B cell (primary cell): ENCODE results near the gene PDLIM1. TPM values are rescaled to one million over a fixed set of nuclear protein-coding genes. Genes with fewer than 3 reads are reported as not detected.

Experiments used
- ATAC-seq: fragments of 200-7000 bp; cut with Tn5 transposase; one replicate; pipeline ENCODE4 v1.10.0; 2021; ENCODE audit warnings: low read depth, mild to moderate bottlenecking, moderate number of reproducible peaks, moderate library complexity
- CTCF ChIA-PET: fragments of 350-600 bp; sonication (Branson Sonifier 250); formaldehyde crosslinking; loops from one replicate; lab custom pipeline; 2021; ENCODE audit warnings: antibody characterized with exemption, inconsistent platforms; lab: Charles Lee
- POLR2A ChIA-PET: fragments of 350-600 bp; sonication (Branson Sonifier 250); formaldehyde crosslinking; loops from one replicate; lab custom pipeline; 2021; ENCODE audit warnings: antibody characterized with exemption; lab: Charles Lee
- DNase-seq: peaks from one replicate; pipeline ENCODE4 v3.0.0; 2013
- H2AFZ ChIP-seq: 2 replicates; pipeline ENCODE4 v1.6.1; 2012; ENCODE audit warnings: mild to moderate bottlenecking, low read depth, low read length; ENCODE audit not compliant: insufficient read depth, poor library complexity, severe bottlenecking
- H3K27ac ChIP-seq, 2 donors: 1 replicate in 1 of 2; 2 replicates in 1 of 2; pipeline ENCODE4 v1.5.1; 2012 to 2013; ENCODE audit warnings: low read length in 2 of 2, mild to moderate bottlenecking in 2 of 2, moderate library complexity in 1 of 2
- H3K27me3 ChIP-seq, 4 experiments: fragments of 200-600 bp in 1 of 4; sonication (generic) in 1 of 4; replicated peaks in 1 of 4; 1 replicate in 2 of 4; 2 replicates in 2 of 4; pipeline versions ENCODE4 v1.6.1 to v1.7.0; 2013 to 2016; ENCODE audit warnings: low read length in 3 of 4, mild to moderate bottlenecking in 2 of 4, mixed read lengths in 1 of 4, moderate library complexity in 1 of 4; ENCODE audit not compliant: insufficient read depth in 4 of 4, control insufficient read depth in 3 of 4; ENCODE audit errors: control extremely low read depth in 1 of 4
- H3K36me3 ChIP-seq, 2 experiments: replicated peaks in 1 of 2; 1 replicate in 1 of 2; 2 replicates in 1 of 2; pipeline versions ENCODE4 v1.6.1 to v1.7.1; 2013; ENCODE audit warnings: low read length in 1 of 2; ENCODE audit not compliant: insufficient read depth in 2 of 2, control insufficient read depth in 1 of 2; ENCODE audit errors: control extremely low read depth in 1 of 2, extremely low read depth in 1 of 2
- H3K4me1 ChIP-seq, 2 donors: fragments of 200-600 bp in 1 of 2; sonication (generic) in 1 of 2; 1 replicate in 1 of 2; 2 replicates in 1 of 2; pipeline versions ENCODE4 v1.5.1 to v1.6.1; 2013 to 2017; ENCODE audit warnings: low read length in 2 of 2; ENCODE audit not compliant: control insufficient read depth in 2 of 2, insufficient read depth in 2 of 2
- H3K4me2 ChIP-seq: replicated peaks from 2 replicates; pipeline ENCODE3; 2012; ENCODE audit warnings: mild to moderate bottlenecking, low read depth, low read length; ENCODE audit not compliant: poor library complexity, severe bottlenecking
- H3K4me3 ChIP-seq, 5 experiments: fragments of 200-600 bp in 1 of 5; sonication (generic) in 1 of 5; 1 replicate in 3 of 5; 2 replicates in 2 of 5; pipeline versions ENCODE4 v1.5.1 to v1.7.0; 2011 to 2016; ENCODE audit warnings: low read length in 4 of 5, mild to moderate bottlenecking in 4 of 5, low read depth in 2 of 5, control low read depth in 1 of 5, moderate library complexity in 1 of 5; ENCODE audit not compliant: insufficient read depth in 1 of 5; ENCODE audit errors: control extremely low read depth in 1 of 5, extremely low read depth in 1 of 5
- H3K79me2 ChIP-seq: fragments of 200-600 bp; sonication (generic); one replicate; pipeline ENCODE4 v1.6.0; 2016; ENCODE audit warnings: low read length; ENCODE audit not compliant: control insufficient read depth, insufficient read depth
- H3K9ac ChIP-seq: fragments of 200-600 bp; sonication (generic); 2 replicates; pipeline ENCODE4 v1.6.1; 2017; ENCODE audit warnings: mild to moderate bottlenecking, low read length, moderate library complexity
- H3K9me3 ChIP-seq, 3 donors: one replicate each; pipeline versions ENCODE4 v1.6.1 to v1.7.1; 2013; ENCODE audit warnings: low read length in 2 of 3; ENCODE audit not compliant: control insufficient read depth in 2 of 3, insufficient read depth in 1 of 3; ENCODE audit errors: control extremely low read depth in 1 of 3
- H4K20me1 ChIP-seq: 2 replicates; pipeline ENCODE4 v1.6.0; 2012; ENCODE audit warnings: mild to moderate bottlenecking, low read length; ENCODE audit not compliant: insufficient read depth, control insufficient read depth, poor library complexity, severe bottlenecking
- H3K27ac Mint-ChIP-seq: one replicate; pipeline ENCODE4 v1.8.0; 2021; ENCODE audit warnings: mixed read lengths
- H3K27me3 Mint-ChIP-seq: one replicate; pipeline ENCODE4 v1.8.0; 2021; ENCODE audit warnings: mixed read lengths
- H3K4me1 Mint-ChIP-seq: one replicate; pipeline ENCODE4 v1.8.0; 2021; ENCODE audit warnings: mixed read lengths
- H3K4me3 Mint-ChIP-seq: one replicate; pipeline ENCODE4 v1.8.0; 2021; ENCODE audit warnings: mixed read lengths
- H3K9me3 Mint-ChIP-seq: one replicate; pipeline ENCODE4 v1.8.0; 2022; ENCODE audit warnings: mixed read lengths; ENCODE audit not compliant: insufficient read depth
- EZH2 ChIP-seq: IDR thresholded peaks from 2 replicates; pipeline ENCODE4 v1.6.1; 2012; ENCODE audit warnings: borderline replicate concordance, low read depth, mild to moderate bottlenecking, moderate library complexity, low read length; ENCODE audit not compliant: insufficient read depth, poor library complexity, severe bottlenecking
- WGBS: methylation state at CpG from one replicate; pipeline ENCODE4 v1.1.5; 2013; ENCODE audit warnings: missing lambda C conversion rate; ENCODE audit not compliant: insufficient coverage; 5-methylcytosine and 5-hydroxymethylcytosine counted together
- intact Hi-C: fragments of 100-400 bp; cut with micrococcal nuclease; formaldehyde crosslinking; loops from one replicate; pipeline ENCODE4 v1.10.0; 2022
- polyA plus RNA-seq: library from polyadenylated mRNA; depleted of rRNA; stranded (reverse); fragments of >200 nt; gene quantifications from 2 replicates; pipeline ENCODE4 v1.2.3, GENCODE V29; 2012
- total RNA-seq, 2 donors: library from RNA; stranded (reverse); fragments of 120-200 nt in 1 of 2; gene quantifications; 1 replicate in 1 of 2; 2 replicates in 1 of 2; pipeline versions ENCODE4 v1.2.3 to v1.2.4, GENCODE V29; 2013 to 2022
- TF ChIP-seq, protein P1 (sequence below): fragments of 200-600 bp; IDR thresholded peaks from one replicate; pipeline ENCODE4 v1.8.0; 2022; ENCODE audit warnings: antibody characterized with exemption, mild to moderate bottlenecking

The PDLIM1 gene
- total and polyA plus RNA-seq, 2 donors (not counting 1 experiment from before 2014, with no cell fraction given), result 123 to 135 TPM

DNA sequence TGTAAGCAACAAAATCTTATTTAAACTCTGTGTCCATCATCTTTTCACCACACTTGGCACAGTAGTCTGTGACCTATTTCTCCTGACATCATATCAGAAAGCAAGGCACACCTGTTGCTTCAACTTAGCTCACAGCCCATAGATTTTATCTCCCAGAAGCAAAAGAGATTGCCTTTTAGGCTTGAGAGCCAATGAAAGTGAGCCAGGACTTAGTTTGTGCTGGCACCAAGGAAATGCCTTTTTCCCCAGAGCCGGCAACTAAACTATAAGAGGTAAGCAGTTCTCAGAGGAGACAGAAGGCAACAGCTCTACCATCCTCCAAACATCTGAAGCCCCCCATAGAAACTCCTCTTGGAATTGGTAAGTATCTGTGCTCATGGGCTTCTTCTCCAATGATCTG lies 96.9 kb downstream of the PDLIM1 start, which contains the start of gene ACSM6:
ACSM6 (plus strand) TSS at position 295 of the 400 bp plus-strand sequence. CDS start 248 bp downstream, outside the sequence.
- intact Hi-C loops, result no loop called here
- no peak for ATAC-seq
- Histone ChIP-seq H2AFZ (no peak within 1 kb of the TSS), H3K79me2 (no peaks in the 10 kb centered on the region), H3K4me3 (no peak within 1 kb of the TSS), H3K4me2 (no peak within 1 kb of the TSS), H3K4me1 (no peaks in the 10 kb centered on the region), H3K27me3 (no peaks in the 10 kb centered on the region), H4K20me1 (no peaks in the 10 kb centered on the region), H3K9me3 (no peaks in the 10 kb centered on the region), H3K36me3 (no peaks in the 10 kb centered on the region), H3K27ac (no peak within 1 kb of the TSS), H3K9ac (no peak within 1 kb of the TSS)
- H3K27ac Mint-ChIP-seq, result no peak within 1 kb of the TSS
- H3K27me3 Mint-ChIP-seq, result no peaks in the 10 kb centered on the region
- H3K4me3 Mint-ChIP-seq, result no peak within 1 kb of the TSS
- no peaks in the 10 kb centered on the region for H3K9me3 Mint-ChIP-seq
- no peak for DNase-seq
- CTCF ChIA-PET, result no interaction called here
- H3K4me1 Mint-ChIP-seq, result no peaks in the 10 kb centered on the region
- WGBS, result no CpG with 5 or more reads among the region's 1 CpG
- TF ChIP-seq, protein P1, sequence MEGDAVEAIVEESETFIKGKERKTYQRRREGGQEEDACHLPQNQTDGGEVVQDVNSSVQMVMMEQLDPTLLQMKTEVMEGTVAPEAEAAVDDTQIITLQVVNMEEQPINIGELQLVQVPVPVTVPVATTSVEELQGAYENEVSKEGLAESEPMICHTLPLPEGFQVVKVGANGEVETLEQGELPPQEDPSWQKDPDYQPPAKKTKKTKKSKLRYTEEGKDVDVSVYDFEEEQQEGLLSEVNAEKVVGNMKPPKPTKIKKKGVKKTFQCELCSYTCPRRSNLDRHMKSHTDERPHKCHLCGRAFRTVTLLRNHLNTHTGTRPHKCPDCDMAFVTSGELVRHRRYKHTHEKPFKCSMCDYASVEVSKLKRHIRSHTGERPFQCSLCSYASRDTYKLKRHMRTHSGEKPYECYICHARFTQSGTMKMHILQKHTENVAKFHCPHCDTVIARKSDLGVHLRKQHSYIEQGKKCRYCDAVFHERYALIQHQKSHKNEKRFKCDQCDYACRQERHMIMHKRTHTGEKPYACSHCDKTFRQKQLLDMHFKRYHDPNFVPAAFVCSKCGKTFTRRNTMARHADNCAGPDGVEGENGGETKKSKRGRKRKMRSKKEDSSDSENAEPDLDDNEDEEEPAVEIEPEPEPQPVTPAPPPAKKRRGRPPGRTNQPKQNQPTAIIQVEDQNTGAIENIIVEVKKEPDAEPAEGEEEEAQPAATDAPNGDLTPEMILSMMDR, result no peak
- TF ChIP-seq EZH2, result no peak
- POLR2A ChIA-PET, result no interaction called here

DNA sequence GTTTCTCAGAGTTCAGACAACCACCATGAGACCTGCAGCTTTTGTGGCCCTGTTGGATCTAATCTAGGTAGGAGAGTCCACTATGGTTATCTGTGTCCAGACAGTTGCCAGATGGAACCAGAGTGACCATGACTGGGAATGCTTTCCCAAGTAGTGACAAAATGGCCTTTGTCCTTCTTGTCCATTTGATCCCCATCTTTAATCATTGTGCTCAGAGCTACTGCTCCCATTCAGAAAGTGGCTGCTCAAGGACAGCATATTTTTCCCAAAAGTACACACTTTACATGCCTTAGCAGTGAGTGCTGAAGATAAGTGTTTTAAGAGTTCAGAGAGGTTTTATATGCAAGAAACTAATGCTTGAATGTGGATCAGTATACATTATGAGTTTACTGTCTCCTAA lies 102.2 kb downstream of the PDLIM1 start:
- Histone ChIP-seq H3K9me3 (no peaks in the 10 kb centered on the region), H3K4me1 (peaks cover 0 to 7% of the 10 kb centered on the region in 2 donors), H3K4me2 (no peak overlapping the region), H3K27ac (no peak overlapping the region), H3K79me2 (no peaks in the 10 kb centered on the region), H4K20me1 (no peaks in the 10 kb centered on the region), H3K9ac (no peak overlapping the region), H3K36me3 (no peaks in the 10 kb centered on the region), H2AFZ (no peak overlapping the region), H3K4me3 (no peak overlapping the region), H3K27me3 (no peaks in the 10 kb centered on the region)
- no peak for DNase-seq
- TF ChIP-seq, protein P1, result no peak
- TF ChIP-seq EZH2, result no peak
- POLR2A ChIA-PET, result no interaction called here
- no peak for ATAC-seq
- H3K27ac Mint-ChIP-seq, result no peak overlapping the region
- H3K27me3 Mint-ChIP-seq, result no peaks in the 10 kb centered on the region
- CTCF ChIA-PET, result interaction anchor here (1.0 to 1.6 kb wide), 3 partner anchors 40 to 58 kb away, joined by 3 to 4 read pairs (median 4); no protein-coding TSS in a partner anchor
- no peaks in the 10 kb centered on the region for H3K9me3 Mint-ChIP-seq
- intact Hi-C loops, result no loop called here
- peaks cover 4% of the 10 kb centered on the region for H3K4me1 Mint-ChIP-seq
- no peak overlapping the region for H3K4me3 Mint-ChIP-seq
